Neutrophil (primary cell): ENCODE results near the gene OR8H3.

Experiments used
- H3K27ac ChIP-seq: fragments of 200-600 bp; sonication (generic); 2 replicates; pipeline ENCODE4 v1.5.1; 2016; ENCODE audit warnings: mild to moderate bottlenecking, moderate library complexity
- H3K27me3 ChIP-seq: fragments of 200-600 bp; sonication (generic); 2 replicates; pipeline ENCODE4 v1.6.0; 2016; ENCODE audit warnings: mild to moderate bottlenecking
- H3K36me3 ChIP-seq: fragments of 200-600 bp; sonication (generic); 2 replicates; pipeline ENCODE4 v1.5.1; 2017
- H3K4me1 ChIP-seq, 2 experiments: fragments of 200-600 bp in 1 of 2; sonication (generic) in 1 of 2; 1 replicate in 1 of 2; 2 replicates in 1 of 2; pipeline versions ENCODE4 v1.5.1 to v1.6.1; 2013 to 2016; ENCODE audit warnings: low read depth in 1 of 2, low read length in 1 of 2, mild to moderate bottlenecking in 1 of 2, moderate library complexity in 1 of 2; ENCODE audit not compliant: control insufficient read depth in 1 of 2, insufficient read depth in 1 of 2
- H3K4me3 ChIP-seq, 2 experiments: fragments of 200-600 bp in 1 of 2; sonication (generic) in 1 of 2; 1 replicate in 1 of 2; 2 replicates in 1 of 2; pipeline ENCODE4 v1.5.1; 2013 to 2016; ENCODE audit warnings: low read depth in 1 of 2, low read length in 1 of 2, mild to moderate bottlenecking in 1 of 2, moderate library complexity in 1 of 2
- H3K9me3 ChIP-seq: fragments of 200-600 bp; sonication (generic); 2 replicates; pipeline ENCODE4 v1.5.1; 2016
- CTCF ChIP-seq: fragments of 200-600 bp; sonication (generic); IDR thresholded peaks from 2 replicates; pipeline ENCODE4 v1.5.1; 2016; ENCODE audit warnings: antibody characterized with exemption

Gene OR8H3

GRCh38 chr11:56151376-56151775 is 29.2 kb downstream of the OR8H3 start:
- Histone ChIP-seq H3K9me3 (no peaks in the 10 kb centered on the region), H3K27me3 (no peaks in the 10 kb centered on the region), H3K4me1 (no peaks in the 10 kb centered on the region), H3K4me3 (no peak overlapping the region), H3K36me3 (no peaks in the 10 kb centered on the region), H3K27ac (no peak overlapping the region)
- TF ChIP-seq CTCF = no peak

DNA sequence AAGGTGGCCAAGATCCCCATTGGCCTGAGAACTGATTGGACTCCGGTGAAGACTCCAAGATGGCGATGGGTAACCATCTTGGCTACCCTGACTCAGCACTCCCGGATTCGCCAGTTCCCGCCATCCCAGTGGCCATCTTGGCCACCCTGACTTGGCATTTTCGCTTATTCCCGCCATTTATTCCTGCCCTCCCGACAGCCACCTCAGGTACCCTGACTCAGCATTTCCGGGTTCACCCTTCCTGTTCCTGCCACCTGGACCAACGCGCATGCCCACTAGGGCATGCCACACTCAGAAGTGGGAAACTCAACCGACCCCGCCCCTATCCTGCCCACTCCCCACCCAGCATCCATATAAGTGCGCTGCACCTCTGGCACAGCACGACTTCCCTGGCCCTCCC is 30.2 kb downstream of the OR8H3 start:
- H3K36me3 ChIP-seq = no peaks in the 10 kb centered on the region
- no peak overlapping the region for H3K4me3 ChIP-seq
- H3K9me3 ChIP-seq = no peaks in the 10 kb centered on the region
- H3K27ac ChIP-seq = no peak overlapping the region
- no peaks in the 10 kb centered on the region for H3K4me1 ChIP-seq
- no peak for TF ChIP-seq CTCF
- no peaks in the 10 kb centered on the region for H3K27me3 ChIP-seq

DNA sequence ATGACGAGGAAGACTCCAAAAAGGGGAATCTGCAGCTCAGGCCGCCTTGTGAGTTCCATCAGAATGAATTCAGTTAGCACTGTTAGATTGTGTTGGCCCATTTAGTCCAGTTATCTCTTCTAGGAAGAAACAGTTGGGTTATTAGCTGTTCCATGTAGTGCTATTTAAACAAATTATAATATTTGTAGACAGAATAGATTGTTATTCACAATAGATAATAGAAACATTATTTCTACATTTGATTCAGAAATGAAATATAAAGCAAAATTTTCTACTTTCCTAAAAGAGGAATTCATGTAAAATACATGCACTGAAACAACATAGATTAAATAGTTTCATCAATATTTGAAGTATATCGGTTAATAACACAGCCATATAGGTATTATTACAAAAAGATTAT is 38.0 kb downstream of the OR8H3 start, which contains the start of gene OR8K5:
Gene OR8K5 (minus strand): TSS at position 101 of the 400 bp plus-strand sequence. CDS start 0 bp downstream, at position 101.
- H3K4me1 ChIP-seq = no peaks in the 10 kb centered on the region
- no peak for TF ChIP-seq CTCF
- no peaks in the 10 kb centered on the region for H3K36me3 ChIP-seq
- H3K27ac ChIP-seq = no peak within 1 kb of the TSS
- no peaks in the 10 kb centered on the region for H3K27me3 ChIP-seq
- H3K4me3 ChIP-seq = no peak within 1 kb of the TSS
- no peaks in the 10 kb centered on the region for H3K9me3 ChIP-seq

GRCh38 chr11:56163804-56164203 is 41.6 kb downstream of the OR8H3 start:
- TF ChIP-seq CTCF = no peak
- Histone ChIP-seq H3K36me3 (no peaks in the 10 kb centered on the region), H3K4me1 (no peaks in the 10 kb centered on the region), H3K27me3 (no peaks in the 10 kb centered on the region), H3K27ac (no peak overlapping the region), H3K4me3 (no peak overlapping the region), H3K9me3 (no peaks in the 10 kb centered on the region)

GRCh38 chr11:56172256-56172830 is 50.2 kb downstream of the OR8H3 start:
- Histone ChIP-seq H3K9me3 (no peaks in the 10 kb centered on the region), H3K36me3 (no peaks in the 10 kb centered on the region), H3K4me1 (no peaks in the 10 kb centered on the region), H3K27ac (no peak overlapping the region), H3K27me3 (no peaks in the 10 kb centered on the region), H3K4me3 (no peak overlapping the region)
- no peak for TF ChIP-seq CTCF
